GM18861 (cell line): ENCODE results near the gene KCNQ1.

ENCODE experiments used
- ATAC-seq: cut with Tn5 transposase; IDR thresholded peaks from one replicate; pipeline ENCODE4 v1.9.1; 2021; ENCODE audit not compliant: unreplicated experiment

Gene KCNQ1

DNA sequence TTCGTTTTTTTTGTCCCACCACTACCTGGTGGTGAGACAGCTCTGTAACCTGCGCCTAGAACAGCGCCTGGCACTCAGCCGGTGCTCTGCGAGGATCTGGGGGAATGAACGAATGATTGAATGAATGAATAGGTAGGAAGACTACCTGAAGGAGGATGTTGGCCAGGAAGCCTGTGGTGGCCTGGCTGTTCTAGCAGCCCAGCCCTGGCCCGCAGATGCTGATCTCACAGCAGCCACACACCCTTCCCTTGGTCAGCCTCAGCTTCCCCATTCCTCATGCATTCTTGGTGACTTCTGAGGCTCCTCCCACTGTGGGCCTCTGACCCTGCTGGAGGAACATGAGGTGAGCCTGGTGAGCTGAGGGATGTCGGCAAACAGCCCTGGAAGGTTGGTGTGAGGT, 4.2 kb upstream of the KCNQ1 start:
- ATAC-seq = no peak

DNA sequence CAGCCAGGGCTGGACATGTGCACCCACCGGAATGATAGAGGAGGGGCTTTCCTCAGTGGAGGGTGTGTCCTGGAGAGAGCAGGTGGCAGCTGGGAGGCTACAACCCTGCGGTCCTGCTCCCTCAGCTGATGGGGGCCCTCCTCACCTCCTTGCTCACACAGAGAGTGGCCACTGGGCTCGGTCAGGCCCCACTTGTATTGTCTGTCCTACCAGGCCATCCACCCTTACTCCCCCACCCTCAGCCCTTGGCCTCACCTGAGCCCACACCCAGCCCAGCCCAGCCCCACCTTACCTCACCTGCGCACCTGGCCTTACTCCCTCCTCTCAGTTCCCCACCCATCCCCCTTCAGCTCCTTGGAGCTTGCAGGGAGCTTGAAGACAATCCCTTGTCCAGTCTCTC, 3.6 kb upstream of the KCNQ1 start:
- ATAC-seq = no peak

DNA sequence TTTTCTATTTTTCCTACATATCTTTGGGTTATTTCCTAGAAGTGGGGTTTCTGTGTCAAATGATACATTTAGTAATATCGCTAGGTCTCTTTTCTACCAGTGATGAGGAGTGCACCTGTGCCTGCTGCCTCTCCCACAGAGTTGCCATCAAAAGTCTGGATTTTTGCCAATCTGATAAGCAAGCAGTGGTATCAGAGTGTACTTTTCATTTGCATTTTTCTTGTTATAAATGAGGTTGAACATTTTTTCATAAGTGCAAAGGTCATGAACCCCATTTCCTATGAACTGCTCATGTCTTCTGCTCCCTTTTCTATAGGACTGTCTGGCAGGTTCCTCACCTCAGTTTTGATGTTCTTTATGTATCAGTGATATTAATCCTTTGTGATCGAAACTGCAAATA, 2.2 kb upstream of the KCNQ1 start:
- no peak for ATAC-seq

DNA sequence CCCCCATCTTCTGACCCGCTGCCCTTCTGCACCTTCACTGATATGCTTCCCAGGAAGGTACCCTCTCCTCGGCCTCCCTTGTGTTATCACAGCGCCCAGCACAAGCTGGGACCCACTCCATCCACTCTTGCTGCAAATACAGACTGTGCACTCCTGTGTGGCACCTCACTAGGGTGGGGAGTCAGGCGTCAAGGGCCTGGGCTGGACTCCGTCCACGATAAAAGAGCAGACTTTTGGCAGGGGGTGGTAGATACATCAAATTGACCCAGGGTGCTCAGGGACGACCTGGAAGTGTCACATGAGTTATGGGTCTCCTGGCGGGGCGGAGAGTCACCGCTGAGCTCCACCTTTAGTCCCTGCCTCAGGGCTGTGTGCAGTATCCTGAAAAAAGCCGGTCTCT, 1.4 kb upstream of the KCNQ1 start:
- ATAC-seq = no peak

DNA sequence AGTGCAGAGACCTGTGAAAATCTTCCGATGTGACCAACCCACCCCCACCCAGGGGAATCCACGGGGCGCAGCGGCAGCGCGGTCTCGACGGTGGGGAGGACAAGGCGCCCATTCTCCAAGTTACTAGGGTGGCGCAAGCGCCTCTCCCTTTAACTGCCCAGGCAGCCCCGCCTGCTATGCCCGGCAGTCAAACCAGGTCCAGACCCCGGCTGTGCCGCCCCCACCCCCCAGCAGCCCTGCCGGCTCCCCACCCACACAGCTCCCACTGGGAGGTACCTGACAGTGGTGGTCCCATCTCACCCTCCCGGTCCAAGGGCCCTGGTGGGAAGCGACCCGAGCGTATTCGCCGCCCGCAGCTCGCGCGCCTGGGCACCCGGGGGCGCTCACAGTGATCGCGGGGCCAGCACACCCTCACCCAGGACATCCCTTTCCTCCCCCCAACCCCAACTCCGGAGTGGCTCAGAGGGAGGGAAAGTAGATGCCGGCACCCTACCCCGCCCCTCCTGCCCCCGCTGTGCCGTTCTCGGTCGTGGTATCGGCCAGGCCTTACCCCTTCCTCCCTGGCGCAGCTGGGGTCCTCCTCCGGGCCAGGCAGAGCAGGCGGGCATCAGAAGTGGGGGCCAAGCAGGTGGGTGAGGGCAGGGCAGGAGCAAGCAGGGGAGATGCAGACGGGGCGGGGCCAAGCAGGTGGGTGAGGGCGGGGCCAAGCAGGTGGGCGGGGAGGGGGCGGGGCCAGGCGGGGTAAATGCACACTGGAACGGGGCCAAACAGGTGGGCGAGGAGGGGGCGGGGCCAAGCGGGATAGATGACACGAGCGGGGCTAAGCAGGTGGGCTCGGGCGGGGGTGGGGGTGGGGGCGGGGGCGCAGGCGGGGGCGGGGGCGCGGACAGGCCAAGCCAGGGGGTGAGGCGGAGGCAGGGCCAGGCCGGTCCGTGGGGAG, 657 bp upstream of the KCNQ1 start, which contains the start of gene TRPM5:
TSS of gene TRPM5 (minus strand) at position 634 of the 940 bp plus-strand sequence. CDS start 21,478 bp downstream, outside the sequence.
- ATAC-seq = no peak

DNA sequence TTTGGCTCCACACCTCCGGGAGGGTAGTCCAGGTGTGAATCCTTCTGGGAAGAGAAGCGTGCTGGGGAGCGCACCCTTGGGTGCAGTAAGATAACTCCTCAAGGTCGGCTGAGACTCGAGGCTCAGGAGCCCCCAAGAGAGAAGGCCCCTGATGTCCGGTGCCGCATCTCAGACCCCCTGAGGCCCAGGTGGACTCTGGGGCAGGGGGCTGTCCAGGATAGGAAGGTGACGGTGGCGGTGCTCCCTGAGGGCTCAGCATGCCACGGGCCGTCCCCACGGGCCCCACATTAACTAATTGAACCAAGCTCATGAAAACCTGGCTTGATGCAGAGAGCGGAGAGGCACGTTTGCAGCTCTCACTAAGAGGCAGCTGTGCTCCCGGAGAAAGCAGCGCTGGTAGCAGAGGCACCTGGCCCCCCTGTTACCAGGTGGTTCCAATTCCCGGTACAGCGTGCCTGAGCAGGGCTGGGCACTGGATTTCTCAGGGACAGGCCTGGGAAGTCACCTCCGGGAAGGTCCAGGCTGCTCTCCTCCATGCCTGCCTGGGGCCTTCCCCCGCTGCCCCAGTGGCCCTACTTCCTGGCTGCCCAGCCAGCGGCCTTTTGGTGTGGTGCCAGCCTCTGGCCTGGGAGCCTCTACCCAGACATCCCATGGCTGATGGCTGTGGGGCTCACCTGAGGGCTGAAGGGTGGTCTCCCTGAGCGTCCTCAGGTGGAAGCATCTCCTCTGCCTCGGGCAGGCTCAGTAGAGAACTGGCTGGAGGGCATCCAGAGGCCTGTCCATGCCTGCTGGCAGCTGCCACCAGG, 1.1 kb downstream of the KCNQ1 start:
- ATAC-seq = no peak

DNA sequence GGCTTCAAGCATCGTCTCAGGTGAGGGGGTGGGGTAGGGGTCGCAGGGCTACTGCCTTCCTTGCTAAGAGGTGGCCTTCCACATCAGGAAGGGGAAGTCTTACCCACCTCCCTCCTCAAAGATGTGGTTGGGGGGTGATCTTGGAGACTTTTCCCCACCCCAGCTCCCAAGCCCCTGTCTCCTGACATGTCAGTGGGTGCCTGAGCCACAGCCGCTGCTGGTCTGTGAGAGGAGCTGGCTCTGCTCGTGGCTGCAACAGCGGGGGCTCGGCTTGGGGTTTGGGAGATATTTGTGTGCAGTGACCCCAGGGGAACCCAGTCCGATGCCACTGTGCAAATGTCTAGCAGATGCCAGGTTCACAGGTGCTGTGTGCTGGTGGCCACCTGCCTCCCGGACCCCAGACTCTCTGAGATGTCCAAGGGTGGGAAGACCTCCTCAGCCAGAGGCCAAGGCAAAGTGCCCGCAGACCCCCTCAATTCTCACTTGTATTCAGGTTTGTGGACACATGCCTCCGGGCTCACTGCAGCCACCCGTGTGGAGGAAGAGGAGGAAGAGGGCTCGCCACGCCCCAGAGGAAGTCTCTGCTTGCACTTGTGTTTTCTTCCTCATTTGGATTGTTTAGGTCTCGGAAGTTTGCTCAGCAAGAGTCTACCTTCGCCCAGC, 1.9 kb downstream of the KCNQ1 start:
- ATAC-seq = no peak

DNA sequence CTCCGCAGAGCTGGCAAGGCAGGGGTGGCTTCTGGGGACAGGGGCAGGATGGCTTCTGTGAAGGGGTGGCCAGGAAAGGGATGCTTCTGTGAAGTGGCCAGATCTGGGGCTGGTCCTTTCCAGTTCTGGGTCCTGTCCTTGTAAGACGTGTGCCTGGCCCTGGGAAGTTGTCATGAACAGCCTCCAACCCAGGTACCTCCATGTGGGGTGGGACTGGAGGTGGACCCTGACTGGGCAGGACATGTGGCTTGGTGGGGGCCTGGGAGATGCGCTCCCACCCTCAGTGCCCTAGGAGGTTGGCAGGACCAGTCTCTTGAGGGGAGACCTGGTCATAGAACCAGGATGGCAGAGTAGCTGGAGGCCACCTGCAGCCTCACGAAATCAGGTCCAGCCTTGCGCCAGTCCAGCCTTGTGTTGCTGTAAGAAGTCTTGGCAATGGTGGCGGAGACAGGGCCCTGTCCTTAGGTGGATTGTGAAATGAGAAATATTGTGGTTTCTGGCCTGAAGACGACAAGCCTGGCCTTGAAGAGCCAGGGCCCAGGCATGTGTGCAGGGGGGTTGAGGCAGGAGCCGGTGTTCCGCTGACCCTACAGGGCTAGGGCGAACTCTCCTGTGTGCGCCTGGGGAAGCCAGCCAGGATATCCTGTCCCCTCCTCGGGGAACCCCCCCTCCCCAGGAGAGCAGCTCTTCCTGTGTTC, 2.6 kb downstream of the KCNQ1 start:
- no peak for ATAC-seq

DNA sequence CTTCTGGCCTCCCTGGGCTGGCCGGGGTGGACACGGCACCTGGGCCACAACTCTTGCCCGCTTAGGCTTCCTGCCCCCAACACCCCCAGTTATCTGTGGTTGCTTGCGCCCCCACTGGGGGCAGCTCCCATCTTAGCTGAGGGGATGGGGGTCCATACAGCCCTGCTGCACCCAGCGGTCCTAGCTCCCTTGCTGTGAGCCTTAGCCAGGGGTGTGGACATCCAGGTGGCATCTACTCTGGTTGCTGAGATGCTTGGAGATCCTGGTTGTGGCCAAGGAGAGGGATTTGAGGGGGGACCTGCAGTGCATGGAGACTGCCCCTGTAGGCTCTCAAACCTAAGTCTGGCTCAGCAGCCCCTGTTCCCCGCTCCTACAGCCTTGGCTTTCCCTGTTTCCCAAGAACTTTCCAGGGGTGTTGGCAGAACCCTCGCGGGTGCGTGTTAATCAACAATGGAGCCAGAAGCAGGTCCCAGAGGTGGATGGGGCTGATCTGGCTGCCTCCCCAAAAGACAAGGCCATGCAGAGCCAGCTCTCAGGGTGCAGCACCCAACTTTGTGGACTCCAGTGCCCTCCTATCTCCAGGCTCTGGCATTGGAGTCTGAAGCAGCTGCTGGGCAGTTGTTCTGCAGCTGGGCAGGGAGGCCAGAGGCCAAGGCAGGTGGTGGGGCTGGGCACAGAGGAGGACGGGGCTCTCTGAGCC, 3.3 kb downstream of the KCNQ1 start:
- no peak for ATAC-seq

DNA sequence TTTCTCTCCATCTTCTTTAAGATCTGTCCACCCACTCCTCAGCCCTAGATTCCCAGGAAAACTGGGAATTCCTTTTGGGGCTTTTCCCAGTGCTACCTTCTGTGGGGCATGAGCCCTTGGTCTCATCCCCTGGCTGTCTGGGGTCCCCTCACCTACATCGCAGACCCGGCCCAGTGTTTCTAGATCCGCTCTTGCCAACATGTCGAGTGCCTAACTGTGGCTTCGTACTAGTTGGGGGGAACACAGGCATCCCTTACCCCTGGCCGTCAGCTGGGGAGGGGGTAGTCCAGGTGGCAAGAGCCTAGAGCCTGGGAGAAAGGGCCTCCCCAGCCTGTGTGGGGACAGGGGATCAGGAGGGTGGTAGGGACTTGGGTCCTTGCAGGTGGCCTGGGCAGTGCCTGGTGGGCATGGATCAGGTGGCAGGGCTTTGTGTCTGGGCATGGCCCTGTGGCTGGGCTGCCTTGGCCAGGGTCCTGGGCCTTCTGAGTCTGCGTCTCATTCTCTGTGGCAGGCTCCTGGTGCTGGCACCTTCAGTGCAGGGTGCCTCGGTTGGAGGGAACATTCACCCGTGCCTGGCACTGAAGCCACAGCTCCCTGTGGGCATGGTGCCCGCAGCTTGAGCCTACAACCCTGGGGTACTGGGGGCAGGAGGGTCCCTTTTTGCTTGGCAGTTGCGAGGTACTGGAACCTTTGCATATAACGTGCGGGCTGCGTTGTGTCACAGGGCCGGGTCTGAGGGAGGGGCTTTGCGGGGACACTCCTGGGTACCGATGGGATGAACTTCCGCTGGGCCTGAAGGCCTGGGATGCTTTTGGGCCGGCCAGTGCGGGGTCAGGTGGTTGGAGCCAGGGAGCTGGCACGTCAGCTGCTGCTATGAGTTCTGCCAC, 4.1 kb downstream of the KCNQ1 start:
- no peak for ATAC-seq

DNA sequence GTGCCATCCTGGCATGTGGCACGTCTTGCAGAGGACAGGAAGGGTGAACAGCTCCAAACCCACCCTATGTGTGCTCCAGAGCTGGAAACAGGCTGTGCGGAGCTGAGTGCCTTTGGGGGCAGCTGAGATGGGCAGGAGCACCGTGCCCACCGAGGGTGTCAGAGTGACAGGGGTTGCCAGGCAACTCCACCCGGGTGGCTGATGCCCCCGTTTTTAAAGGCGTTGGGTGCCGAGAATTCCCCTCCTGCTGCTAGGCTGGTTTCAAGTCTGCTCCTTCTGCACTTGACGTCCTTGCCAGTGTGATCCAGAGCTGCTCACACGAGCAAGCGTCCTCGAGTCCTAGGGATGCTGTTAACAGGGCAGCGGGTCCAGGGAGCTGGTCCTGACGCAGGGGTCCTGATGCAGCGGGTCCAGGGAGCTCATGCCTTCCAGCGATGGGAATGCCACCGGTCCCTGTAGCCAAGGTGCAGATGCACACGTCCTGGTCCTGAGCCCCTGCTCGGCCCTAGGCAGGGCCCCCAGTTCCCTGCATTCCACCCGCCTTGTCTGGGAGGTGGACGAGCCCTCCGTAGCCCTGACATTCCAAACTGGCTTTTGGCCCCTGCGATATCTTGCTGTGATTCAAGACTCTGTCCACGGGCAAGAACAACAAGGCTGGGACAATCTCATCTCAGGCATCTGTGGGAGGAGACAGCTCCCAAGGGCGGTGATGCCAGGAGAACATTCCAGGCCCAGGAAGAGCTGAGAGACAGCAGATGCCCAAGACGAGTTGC, 4.9 kb downstream of the KCNQ1 start:
- ATAC-seq = no peak

DNA sequence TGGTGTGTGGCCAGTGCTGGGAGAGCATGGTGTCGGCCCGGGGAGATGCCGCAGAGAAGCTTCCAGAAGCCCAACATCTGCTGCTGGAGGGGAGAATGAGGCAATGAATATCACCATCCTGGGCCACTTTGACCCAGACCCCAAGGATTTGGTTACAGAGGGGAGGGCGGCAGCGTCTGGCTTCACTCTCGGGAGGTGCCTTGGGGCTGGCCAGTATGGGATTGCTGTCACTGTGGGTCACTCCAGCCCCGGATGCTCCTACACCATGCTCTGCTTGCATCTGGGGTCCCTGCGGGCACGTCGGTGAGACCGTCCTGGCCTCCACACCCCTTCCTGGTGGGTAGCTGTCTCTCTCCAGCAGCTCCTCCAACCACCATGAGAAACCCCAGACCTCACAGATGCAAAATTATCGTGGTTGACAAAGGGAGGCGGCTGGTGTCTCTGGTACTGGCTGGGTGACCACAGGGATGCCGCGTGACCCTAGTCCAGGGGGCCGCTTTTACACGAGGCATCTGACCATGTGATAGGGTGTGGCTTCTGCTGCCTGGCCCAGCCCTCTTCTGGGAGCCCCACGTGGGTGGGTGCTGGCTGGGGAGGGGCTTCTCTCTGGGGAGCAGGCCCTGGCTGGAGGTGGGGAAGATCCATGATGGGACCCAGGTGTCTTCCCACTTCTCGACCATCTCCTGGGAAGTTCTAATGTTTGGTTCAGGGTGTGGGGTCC, 5.7 kb downstream of the KCNQ1 start:
- ATAC-seq = no peak

DNA sequence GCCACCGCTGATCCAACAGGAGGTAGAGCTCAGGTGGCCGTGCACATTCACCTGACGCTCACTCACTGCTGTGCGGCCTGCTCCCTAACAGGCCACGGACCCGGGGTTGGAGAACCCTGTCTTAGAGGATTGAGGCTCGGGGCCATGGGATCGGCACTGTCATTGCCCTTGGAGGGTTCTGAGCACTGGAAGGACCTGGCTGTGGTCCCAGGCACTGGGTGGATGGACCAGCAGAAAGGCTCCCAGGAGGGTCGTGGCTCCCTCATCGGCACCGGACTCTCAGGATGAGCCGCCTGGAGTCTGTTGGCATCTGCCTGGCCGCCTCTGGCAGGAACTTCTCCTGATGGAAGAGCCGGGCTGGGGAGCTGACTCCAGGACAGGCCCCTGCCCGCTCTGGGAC, 6.5 kb downstream of the KCNQ1 start:
- ATAC-seq = no peak

DNA sequence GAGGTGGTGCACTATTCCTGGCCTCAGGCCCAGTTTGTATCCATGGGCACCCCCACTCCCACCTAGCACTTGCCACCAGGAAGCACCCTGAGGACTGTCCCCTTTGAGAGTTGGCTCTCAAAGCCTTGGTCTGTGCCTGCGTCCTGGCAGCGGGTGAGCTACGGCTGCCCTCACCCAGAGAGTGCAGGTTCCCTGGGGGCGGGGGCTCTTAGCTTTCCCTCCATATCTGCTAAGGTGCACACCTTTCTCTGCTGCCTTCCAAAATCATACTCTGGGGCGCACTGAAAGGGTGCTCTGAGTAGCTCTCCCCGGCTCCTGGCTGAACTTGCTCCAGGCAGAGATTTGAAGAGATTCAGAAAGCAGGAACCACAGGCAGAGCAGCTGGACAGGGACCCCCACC, 7.1 kb downstream of the KCNQ1 start:
- no peak for ATAC-seq

DNA sequence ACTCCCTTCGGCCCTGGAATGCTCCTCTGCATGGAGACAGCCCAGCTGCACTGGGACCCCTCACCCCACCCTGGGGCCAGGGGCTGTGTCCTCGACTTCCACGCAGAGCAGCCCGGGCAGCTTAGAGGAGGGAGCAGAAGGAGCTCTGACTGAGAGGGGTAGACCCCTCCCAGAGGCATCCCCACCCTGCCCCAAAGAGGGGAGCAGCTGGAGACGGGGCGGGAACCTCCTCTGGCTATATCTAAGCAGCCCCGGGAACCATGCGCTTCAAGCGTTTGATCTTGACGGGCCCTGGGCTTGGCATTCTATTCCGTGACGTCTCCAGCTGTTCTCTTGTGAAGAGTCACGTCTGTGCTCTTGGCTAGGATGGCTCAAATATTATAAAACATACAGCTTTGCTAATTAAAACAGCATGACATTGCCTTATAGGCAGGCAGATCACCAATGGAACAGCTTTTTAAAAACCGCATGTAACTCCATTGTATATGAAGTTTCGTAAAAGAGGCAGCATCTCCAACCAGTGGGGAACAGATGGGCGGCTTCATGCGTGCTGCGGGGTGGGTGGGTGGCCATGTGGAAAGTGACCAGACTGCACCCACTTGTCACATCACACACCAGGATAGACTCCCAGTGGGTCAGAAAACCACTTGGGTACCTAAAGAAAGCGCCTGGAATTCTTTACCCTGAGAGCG, 7.7 kb downstream of the KCNQ1 start:
- no peak for ATAC-seq

DNA sequence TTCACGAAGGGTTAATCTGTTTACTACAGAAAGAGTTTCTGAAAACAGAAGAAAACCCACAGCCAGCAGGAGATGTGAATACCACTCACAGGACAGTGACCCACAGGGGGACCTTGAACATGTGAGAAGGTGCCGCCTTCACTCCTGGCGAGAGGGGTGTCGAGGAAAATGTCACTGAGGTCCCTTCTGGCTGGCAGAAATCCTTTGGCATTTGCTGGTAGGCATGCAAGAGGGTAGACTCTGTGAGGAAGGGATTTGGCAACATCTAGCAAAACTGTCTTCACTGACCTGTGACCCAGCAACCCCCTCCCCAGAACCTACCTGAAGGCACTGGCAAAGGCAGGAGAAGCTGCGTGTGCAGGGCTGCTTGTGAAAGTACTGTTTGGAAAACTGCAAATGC, 8.6 kb downstream of the KCNQ1 start:
- ATAC-seq = no peak

DNA sequence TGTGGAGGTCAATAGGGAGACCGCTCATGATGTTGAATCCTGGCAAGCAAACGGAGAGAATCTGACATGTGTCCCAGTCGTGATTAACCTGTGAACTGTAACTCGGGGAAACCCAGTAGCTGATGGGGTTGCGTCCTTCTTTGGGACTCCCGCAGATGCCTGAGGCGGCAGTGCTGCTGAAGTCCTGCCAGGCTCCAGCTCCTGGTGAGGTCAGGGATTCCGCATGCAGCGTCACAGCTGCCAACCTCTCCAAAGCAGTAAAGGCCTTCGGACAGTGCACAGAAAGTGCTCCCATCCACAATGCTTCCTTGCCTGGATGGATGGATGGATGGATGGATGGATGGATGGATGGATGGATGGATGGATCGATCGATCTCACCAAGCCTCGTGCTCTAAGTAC, 13.5 kb downstream of the KCNQ1 start:
- no peak for ATAC-seq
